Testis (tissue), 2 donors: ENCODE results near the gene ARL3.

ENCODE experiments used
- CTCF ChIP-seq, 3 experiments: fragments of 450-650 bp in 2 of 3; fragments of 200-600 bp in 1 of 3; sonication (generic) in 1 of 3; IDR thresholded peaks; one replicate each; pipeline ENCODE4 v1.5.1; 2016 to 2019; ENCODE audit warnings: antibody characterized with exemption in 3 of 3, mild to moderate bottlenecking in 2 of 3, moderate library complexity in 1 of 3
- POLR2A ChIP-seq: fragments of 450-650 bp; IDR thresholded peaks from one replicate; pipeline ENCODE4 v1.6.1; 2017; ENCODE audit warnings: antibody characterized with exemption, mild to moderate bottlenecking, moderate library complexity

GRCh38 chr10:102720775-102721301 lies 6.6 kb upstream of the ARL3 start:
- TF ChIP-seq CTCF (IDR thresholded peaks at IDR 0.05) (no peak), POLR2A (no peak)
